ENCODE data around the gene SLC25A14.
A peak's percentile ranks its signal among the peaks of the same experiment; 100 is the strongest.
"Not testable (repeated sequence)": the region's sequence is repeated elsewhere in the genome, so short reads cannot be mapped to it uniquely, and the experiment has no call there.

Gene SLC25A14, protein sequence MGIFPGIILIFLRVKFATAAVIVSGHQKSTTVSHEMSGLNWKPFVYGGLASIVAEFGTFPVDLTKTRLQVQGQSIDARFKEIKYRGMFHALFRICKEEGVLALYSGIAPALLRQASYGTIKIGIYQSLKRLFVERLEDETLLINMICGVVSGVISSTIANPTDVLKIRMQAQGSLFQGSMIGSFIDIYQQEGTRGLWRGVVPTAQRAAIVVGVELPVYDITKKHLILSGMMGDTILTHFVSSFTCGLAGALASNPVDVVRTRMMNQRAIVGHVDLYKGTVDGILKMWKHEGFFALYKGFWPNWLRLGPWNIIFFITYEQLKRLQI

DNA sequence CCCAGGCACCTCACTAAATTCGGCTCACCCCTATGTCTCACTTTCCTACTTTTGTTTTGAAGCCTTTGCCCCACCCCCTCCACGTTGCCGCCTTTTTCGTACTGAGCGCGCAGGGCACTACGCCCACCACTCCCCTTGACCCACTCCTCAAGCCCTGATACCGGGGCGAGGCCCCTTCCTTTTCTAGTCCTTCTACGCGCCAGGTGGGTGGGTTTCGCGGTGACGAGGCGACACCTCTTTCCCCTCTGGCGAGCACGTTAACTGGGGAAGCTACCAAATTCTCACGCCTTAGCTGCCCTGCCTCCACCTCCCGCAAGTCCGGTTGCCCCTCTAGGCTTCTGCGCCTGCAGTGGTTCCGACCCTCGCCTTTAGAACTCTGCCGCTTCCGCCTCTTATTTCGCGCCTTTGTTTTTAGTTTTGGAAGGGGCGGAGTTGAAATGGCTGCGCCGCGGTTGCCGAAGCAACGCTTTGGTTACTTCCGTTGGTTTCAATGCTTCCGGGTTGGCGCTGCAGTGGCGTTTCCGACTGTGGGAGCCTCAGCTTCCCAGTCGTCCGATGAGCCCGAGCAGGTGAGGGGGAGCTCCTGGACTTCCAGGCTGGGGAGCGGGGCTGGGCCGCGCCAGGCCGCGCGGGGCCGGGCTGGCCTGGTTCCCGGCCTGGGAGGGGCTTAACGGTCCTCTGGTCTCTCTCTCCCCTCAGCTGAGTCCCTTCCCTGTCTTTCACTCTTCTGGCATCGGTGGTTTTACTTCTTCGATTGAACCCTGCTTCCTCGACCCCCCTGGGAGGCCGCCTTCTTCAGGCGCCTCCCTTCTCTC, at the start of gene SLC25A14:
SLC25A14 (plus strand) TSS at position 512 of the 815 bp plus-strand sequence. CDS start 360 bp downstream, outside the sequence.
- DNase-seq (ENCODE audit: low read depth in 3 of 3): peak; percentile 33 to 65 (median 51)

DNA sequence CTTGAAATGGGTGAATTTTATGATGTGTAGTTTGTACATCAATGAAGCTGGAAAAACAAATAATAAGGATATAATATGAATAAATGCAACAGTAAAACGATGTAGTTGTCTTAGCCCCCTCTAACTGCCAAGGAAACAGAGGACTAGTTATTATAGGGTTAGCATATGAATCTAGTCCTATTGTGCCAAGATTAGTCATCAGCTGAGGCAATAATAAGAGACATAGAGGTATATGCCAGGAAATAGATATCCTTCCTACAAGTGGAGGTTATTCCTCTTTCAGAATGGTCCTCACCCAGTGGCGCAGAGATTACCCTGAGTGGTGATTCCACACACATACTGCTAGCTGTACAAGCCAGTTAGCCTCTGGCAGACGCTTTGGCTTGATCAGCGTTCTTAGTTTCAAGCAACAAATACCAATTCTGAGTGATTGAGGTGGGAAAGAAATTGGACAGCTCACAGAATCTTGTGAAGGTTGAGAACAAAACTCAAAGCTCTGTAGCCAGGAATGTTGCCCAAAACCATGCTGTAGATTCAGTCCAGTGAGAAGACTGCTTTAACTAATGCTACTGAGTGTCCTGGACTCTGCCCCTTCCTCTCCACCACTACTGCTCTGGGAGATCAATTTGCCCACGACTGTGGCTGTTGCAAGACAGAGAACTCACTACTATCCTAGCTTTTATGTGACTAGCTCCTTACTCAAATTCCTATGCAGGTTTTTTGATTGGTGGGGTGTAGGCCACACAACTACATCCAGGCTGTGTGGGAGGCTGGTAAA, 44.0 kb upstream of the SLC25A14 start:
- no peak for DNase-seq (ENCODE audit: low read depth in 3 of 3)

DNA sequence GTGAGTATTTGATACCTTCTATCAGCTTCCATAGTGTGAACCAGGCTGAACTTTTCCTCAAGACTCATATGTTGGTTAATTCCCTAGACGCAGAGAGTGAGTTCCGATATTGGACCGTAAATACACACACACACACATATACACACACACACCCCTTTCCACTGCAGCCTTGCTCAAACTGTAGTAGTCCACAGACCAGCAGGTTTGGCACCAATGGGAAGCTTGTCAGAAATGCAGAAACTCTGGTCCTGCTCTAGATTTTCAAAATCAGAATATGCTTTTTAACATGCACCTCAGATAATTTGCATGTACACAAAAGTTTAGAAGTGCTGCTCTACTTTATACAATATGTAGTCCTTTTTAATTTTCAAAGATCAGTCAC, 43.4 kb upstream of the SLC25A14 start:
- no peak for DNase-seq (ENCODE audit: low read depth in 3 of 3)

DNA sequence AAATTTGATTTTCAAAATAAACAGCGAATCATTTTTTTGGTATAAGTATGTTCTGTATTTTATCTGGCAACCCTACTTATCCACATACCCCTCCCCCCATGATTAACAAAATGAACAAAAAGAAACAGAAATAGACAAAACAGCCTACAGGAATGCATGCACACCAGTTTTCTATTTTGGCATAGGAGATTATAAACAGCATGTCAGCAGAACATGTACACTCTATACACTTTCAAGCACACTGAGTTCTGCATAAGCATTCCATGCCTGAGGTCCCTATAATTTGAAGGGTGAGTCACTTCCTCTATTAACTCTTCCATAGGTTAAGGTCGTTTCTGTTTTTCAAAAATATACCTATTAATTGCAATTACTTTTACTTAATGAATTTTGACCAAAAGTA, 43.0 kb upstream of the SLC25A14 start:
- no peak for DNase-seq (ENCODE audit: low read depth in 3 of 3)

DNA sequence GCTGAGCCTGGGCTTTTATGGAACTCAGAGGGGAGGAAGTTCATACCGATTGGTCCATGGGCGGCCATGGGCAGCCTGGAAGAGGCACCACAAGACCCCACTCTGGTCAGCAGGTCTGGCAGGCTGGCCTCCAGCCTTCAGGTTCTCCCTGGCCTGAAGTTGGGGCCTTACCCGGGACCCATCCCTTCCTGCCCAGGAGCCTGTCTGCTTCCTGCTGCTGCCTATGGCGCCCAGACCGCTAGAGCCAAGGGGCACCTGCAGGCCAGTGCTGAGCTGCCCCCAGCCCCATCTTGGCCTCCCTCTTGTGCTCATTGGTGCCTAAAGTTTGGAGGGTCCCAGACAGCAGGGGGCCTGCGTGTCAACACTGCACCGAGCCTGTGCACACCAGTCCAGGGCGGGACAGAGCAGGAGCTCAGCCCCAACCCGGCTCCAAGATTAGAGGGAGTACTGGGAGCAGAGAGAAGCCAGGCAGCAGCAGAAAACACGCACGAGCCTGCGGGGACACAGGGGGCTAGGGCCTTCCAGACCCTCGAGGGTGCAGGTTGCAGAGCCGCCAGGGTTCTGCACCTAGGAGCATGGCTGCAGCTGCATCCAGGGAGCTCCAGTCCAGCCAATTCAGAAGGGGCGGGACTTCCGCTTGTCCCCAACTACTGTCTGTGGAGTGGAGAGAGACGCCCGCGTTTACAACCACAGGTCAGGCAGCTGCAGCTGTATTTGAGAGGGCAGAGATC, 40.3 kb upstream of the SLC25A14 start:
- DNase-seq (ENCODE audit: low read depth in 3 of 3): no peak

DNA sequence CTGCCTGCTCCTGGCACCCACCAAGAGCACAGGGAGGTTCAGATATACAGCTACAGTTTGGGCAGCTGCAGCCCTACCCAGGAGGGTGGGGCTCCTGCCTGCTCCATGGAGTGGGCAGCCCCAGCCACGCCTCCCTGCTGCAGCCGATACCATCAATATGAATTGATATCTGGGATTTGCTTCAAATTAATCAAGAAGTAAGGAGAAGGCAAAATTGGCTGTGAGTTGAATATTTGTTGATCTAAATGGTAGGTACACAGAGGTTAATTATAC, 39.8 kb upstream of the SLC25A14 start:
- DNase-seq (ENCODE audit: low read depth in 3 of 3): no peak

- no peak for DNase-seq (ENCODE audit: low read depth in 3 of 3)
Measured at GRCh38 chrX:130301405-130301804, 38.3 kb upstream of the SLC25A14 start.

DNA sequence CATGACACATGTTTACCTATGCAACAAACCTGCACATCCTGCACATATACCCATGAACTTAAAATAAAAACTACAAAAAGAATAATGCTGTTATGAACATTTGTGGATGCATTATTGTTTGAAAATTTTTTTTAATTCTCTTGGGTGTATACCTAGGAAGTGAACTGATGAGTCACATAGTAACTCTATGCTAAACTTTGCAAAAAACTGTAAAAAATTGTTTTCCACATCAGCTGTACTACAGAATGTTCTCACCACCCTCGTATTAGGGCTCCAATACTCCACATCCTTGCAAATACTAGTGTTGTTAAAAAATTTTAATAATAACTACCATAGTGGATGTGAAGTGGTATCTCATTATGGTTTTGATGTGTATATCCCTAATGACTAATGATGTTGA, 37.7 kb upstream of the SLC25A14 start:
- DNase-seq (ENCODE audit: low read depth in 3 of 3): no peak

DNA sequence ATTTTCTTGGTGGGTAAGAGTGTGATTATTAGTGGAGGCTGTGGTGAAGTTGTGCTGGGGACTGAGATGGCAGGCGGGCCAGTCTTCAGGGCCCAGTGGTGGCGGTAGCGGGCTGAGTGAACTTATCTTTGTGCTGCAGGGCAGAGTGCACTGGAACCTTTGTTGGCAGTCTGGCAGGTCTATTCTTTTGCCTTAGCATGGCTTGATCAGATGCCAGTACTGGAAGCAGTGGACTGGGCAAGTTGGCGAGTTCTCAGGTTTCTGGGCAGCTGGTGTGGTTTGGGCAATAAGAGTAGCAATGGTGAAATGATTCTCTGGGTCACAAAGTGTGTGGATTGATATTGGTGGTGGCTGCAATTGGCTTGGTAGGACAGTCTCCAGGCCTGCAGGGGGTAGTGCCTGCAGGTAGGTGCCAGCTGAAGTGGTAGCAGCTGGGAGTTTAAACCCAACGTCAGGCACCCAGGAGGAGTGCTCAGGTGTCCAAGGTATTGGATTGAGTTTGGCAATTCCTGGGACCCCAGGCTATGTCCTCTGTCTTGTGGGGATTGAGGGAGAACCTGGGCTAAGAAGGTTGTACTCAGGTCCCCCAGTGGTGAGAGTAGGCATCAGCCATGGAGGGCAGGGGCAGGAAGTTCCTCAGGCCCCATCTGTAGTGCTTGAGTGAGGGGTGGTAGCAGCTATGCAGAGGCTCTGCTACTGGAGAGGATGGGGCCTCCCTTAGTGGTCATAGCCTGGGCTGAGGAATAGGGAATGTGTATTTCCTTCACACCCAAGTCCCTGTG, 34.9 kb upstream of the SLC25A14 start:
- no peak for DNase-seq (ENCODE audit: low read depth in 3 of 3)

DNA sequence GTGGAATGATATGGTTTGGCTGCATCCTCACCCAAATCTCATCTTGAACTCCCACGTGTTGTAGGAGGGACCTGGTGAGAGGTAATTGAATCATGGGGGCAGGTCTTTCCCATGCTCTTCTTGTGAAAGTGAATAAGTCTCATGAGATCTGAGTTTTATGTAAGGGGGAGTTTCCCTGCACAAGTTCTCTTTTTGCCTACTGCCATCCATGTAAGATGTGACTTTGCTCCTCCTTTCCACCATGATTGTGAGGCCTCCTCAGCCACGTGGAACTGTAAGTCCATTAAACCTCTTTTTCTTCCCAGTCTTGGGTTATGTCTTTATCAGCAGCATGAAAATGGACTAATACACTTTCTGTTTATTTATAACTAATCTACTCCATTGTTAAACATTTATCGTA, 19.8 kb upstream of the SLC25A14 start:
- not testable (repeated sequence) for DNase-seq (ENCODE audit: low read depth in 3 of 3)

DNA sequence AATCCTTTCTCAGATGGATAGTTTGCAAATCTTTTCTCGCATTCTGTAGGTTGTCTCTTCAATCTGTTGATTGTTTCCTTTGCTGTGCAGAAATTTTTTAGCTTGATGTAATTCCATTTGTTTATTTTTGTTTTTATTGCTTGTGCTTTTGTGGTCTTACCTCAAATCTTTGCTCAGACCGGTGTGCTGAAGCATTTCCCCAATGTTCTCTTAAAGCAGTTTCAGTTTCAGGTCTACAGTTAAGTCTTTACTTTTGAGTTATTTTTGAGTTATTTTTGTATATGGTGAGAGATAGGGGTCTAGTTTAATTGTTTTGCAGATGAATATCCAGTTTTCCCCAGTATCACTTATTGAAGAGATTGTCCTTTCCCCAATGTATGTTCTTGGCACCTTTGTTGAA, 18.2 kb upstream of the SLC25A14 start:
- DNase-seq (ENCODE audit: low read depth in 3 of 3): no peak

GRCh38 chrX:130330146-130330545, 9.6 kb upstream of the SLC25A14 start:
- no peak for DNase-seq (ENCODE audit: low read depth in 3 of 3)

DNA sequence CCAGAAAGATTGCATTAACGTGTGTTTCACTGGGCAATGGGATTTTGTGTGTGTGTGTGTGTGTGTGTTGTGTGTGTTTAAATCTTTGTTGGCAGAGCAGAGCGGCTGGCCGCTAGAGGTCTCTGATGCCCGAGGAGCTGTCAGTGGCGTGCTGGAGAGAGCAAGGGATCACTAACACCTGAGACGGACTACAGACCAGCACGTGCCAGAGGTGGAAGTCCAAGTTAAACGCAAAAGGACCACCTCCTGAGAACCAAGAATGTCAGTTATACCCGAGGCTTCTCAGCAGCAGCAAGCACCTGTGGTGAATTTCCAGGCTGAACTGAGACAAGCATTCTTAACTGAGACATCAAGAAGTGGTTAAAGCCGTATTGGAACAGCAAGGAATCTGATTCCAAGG, 9.0 kb upstream of the SLC25A14 start:
- peak in 1 of 3 experiments; percentile 17 for DNase-seq (ENCODE audit: low read depth in 3 of 3)

DNA sequence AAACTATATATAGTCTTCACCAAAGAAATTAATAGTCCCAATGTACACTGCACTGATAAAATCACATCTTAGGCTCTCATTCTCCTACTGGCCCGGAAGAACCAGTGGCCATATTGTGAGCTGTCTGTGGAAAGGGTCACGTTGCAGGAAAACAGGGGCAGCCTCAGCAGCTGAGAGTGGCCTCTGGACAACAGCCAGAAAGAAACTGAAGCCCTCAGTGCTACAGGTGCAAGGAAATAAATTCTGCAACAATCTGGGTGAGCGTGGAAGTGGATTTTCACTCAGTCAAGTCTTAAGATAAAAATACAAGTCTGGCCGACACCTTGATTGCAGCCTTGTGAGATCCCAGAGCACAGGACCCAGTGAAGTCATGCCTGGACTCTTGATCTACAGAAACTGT, 3.2 kb upstream of the SLC25A14 start:
- DNase-seq (ENCODE audit: low read depth in 3 of 3): no peak

DNA sequence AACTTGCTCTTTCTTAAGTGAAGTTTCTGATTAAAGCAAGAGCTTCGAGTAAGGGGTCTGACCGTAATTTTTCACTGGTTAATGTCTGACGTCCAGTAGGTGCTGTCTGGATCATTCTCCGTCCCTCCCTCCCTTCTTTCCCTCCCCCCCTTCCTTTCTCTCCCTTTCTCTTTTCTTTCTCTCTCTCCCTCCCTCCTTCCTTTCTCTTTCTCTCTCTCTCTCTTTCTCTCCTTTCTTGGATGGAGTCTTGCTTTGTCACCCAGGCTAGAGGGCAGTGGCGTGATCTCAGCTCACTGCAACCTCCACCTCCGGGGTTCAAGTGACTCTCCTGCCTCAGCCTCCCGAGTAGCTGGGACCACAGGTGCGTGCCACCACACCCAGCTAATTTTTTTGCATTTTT, 850 bp upstream of the SLC25A14 start:
- not testable (repeated sequence) for DNase-seq (ENCODE audit: low read depth in 3 of 3)

- no peak for DNase-seq (ENCODE audit: low read depth in 3 of 3)
Measured at GRCh38 chrX:130340271-130340670, 552 bp downstream of the SLC25A14 start.

DNA sequence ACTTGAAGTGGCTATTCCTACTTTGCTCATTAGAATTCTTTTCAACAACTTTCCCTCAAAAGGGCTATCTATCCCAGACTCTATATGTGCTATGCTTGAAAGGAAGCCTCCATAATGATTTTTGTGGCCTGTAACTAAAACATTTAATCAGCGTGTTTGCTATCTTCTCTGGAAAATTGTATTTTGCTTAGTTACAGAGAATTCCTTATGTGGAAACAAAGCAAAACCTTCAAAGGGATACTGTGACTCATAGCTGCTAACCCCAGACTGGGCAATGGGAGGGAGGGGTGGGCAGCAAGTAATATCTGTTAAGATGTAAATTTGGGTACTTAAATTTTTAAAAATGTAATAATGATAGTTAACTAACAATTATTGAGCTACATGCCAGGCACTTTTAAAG, 3.7 kb downstream of the SLC25A14 start:
- DNase-seq (ENCODE audit: low read depth in 3 of 3): no peak

DNA sequence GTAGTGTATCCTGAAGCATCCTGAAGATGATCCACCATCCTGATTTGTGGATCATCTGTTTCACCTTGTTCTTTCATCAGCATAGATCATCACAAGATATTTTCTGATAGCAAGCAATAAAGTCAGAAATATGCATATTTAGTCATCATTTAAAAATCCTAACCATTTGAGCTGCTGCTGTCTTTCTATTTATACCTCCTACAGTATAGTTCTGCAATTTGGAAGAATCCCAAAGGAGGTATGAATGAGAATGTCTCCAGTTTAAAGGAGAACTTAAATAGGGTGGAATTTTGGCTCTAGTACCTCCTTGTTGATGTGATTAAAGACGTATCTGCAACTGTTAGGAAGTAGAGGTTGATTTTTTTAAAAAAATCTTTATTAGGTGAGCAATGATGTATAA, 7.6 kb downstream of the SLC25A14 start:
- DNase-seq (ENCODE audit: low read depth in 3 of 3): no peak

GRCh38 chrX:130351567-130351966, 11.8 kb downstream of the SLC25A14 start:
- DNase-seq (ENCODE audit: low read depth in 3 of 3): no peak

GRCh38 chrX:130352050-130352449, 12.3 kb downstream of the SLC25A14 start:
- DNase-seq (ENCODE audit: low read depth in 3 of 3): not testable (repeated sequence)

- DNase-seq (ENCODE audit: low read depth in 3 of 3): no peak
Measured at GRCh38 chrX:130376077-130376476, 36.4 kb downstream of the SLC25A14 start.

Measured in stimulated activated CD4-positive, alpha-beta T cell treated with anti-CD3 and anti-CD28 coated beads, TNF-alpha, amount 100 ng/mL, for 24 hours (primary cell).